Fibroblast of mammary gland (primary cell): ENCODE data around the gene SLCO2A1.

Experiments
- DNase-seq: peaks from one replicate; pipeline ENCODE4 v3.0.0-alpha.2; 2010; ENCODE audit warnings: low read depth
- H3K4me3 ChIP-seq: 2 replicates; pipeline ENCODE4 v1.5.1; 2011; ENCODE audit warnings: low read depth, mild to moderate bottlenecking, low read length, moderate library complexity; ENCODE audit not compliant: control insufficient read depth
- TF ChIP-seq, protein P1 (sequence below): conservative IDR thresholded peaks from 2 replicates; pipeline ENCODE4 v1.5.1; 2011; ENCODE audit warnings: low read depth, low read length, inconsistent platforms; ENCODE audit not compliant: control insufficient read depth, insufficient read depth

Gene SLCO2A1

DNA sequence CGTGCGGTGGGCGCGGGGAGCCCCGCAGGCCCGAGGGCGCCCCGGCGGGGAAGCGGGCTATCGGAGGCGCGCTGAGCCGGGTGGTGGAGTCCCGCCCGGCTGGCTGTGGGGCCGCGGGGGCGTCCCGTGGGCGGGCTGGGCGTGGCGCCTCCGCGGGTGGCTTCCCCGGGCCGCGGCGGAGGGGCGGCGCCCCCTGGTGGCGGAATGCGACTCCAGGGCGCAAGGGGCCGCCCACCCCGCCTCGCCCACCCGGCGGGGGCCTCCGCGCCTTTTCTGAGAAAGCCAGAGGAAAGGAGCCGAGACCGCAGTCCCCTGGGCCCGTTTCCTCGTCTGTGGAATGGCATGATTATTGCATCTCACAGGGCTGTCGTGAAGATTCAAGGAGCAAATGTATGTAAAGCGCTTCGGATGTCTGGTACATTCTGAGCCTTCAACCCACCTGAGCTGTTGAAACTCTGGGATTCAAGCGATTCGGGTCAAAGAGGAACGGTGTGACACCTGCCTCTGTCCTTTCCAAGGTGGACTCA lies 102.1 kb downstream of the SLCO2A1 start:
- H3K4me3 ChIP-seq = peak overlapping the region; percentile 39
- no peak for DNase-seq
- TF ChIP-seq, protein P1, sequence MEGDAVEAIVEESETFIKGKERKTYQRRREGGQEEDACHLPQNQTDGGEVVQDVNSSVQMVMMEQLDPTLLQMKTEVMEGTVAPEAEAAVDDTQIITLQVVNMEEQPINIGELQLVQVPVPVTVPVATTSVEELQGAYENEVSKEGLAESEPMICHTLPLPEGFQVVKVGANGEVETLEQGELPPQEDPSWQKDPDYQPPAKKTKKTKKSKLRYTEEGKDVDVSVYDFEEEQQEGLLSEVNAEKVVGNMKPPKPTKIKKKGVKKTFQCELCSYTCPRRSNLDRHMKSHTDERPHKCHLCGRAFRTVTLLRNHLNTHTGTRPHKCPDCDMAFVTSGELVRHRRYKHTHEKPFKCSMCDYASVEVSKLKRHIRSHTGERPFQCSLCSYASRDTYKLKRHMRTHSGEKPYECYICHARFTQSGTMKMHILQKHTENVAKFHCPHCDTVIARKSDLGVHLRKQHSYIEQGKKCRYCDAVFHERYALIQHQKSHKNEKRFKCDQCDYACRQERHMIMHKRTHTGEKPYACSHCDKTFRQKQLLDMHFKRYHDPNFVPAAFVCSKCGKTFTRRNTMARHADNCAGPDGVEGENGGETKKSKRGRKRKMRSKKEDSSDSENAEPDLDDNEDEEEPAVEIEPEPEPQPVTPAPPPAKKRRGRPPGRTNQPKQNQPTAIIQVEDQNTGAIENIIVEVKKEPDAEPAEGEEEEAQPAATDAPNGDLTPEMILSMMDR = peak; percentile 16

DNA sequence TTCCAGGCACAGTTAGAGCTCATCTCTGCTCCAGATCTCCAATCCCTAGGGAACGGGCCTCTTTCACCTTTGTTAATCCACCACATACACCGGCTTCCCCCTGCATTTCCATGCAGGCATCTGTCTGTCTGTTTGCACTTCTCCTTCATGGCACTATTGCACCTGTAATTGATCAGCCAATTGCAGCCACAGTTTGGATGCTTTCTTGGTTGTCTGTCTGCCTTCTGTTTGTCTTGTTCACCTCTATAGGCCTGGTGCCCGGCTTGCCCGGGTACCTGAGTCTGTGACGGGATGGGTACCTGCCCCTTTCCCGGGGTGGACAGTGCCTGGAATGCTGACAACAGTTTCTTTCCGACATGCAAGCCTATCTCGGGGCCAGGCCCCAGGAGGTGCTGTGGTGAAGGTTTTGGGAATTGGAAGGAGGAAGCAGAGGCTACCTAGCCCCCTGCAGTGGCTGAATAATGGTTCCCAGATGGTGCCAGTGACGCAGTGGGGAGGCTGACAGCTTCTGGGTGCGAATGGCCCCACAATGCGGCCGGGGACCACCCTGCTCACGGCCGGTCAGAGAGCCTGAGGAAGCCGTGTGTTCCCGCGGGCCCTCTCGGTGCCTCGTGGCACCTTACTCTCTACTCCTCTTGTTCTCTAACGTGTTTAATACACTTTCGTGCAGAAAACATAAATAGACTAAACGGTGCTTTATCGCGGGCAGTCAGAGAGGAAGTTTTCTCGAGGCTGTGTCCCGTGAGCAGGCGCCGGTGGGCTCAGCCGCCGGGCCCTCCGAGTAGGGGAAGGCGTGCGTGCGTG lies 102.8 kb downstream of the SLCO2A1 start:
- TF ChIP-seq, protein P1 = peak; percentile 15
- peak; percentile 28 for DNase-seq
- H3K4me3 ChIP-seq = peak overlapping the region; percentile 29

- TF ChIP-seq, protein P1 = no peak
- no peak for DNase-seq
- H3K4me3 ChIP-seq = no peak overlapping the region
Observed at GRCh38 chr3:133925960-133926735, 103.6 kb downstream of the SLCO2A1 start.

GRCh38 chr3:133924041-133924440 lies 105.7 kb downstream of the SLCO2A1 start:
- TF ChIP-seq, protein P1 = no peak
- H3K4me3 ChIP-seq = no peak overlapping the region
- no peak for DNase-seq

GRCh38 chr3:133921592-133921991 lies 108.1 kb downstream of the SLCO2A1 start:
- no peak overlapping the region for H3K4me3 ChIP-seq
- DNase-seq = no peak
- TF ChIP-seq, protein P1 = no peak

DNA sequence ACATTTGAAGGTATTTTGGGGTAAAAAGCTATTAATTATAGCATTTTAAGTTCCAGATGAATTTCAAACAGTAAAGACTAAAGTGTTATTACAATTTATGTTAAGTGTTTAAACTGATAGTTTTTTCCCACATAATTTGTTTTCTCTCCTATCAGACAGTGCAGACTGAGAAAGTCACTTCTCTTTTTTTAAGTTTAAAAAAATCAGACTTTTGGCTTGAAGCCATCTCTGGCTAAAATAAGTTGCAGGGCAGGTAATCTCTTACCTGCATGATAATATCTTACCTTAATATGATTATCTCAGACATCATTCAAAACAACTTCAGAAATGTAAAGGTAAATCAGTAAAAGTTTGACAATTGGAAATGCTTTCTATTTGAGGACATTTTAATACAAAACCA lies 112.6 kb downstream of the SLCO2A1 start:
- no peak for DNase-seq
- TF ChIP-seq, protein P1 = no peak
- H3K4me3 ChIP-seq = no peak overlapping the region
